Endothelial cell of umbilical vein (primary cell): ENCODE data around the gene VAV3. TPM values are rescaled to one million over a fixed set of nuclear protein-coding genes. Genes with fewer than 3 reads are reported as not detected.

Experiments
- BruUV-seq: library from RNA; stranded (reverse); fragments of 400-500 nt; replicated peaks from 2 replicates; lab custom pipeline; 2021; lab: Mats Ljungman, UMichigan
- CTCF ChIA-PET: fragments of 300-600, 350-600 bp; sonication (Branson Sonifier 250); formaldehyde crosslinking; loops from one replicate; lab custom pipeline; 2021; ENCODE audit warnings: antibody characterized with exemption, inconsistent platforms; lab: Charles Lee
- POLR2A ChIA-PET: fragments of 300-600, 350-600 bp; sonication (Branson Sonifier 250); formaldehyde crosslinking; loops from one replicate; lab custom pipeline; 2021; ENCODE audit warnings: antibody characterized with exemption, inconsistent platforms; lab: Charles Lee
- DNase-seq: peaks from one replicate; pipeline ENCODE4 v3.0.0-alpha.2; 2011; ENCODE audit warnings: low read depth, low spot score
- FAIRE-seq: peaks from 2 replicates; lab custom pipeline; 2011; peaks lifted over from hg19 to GRCh38; lab: Jason Lieb, UNC
- H2AFZ ChIP-seq: 2 replicates; pipeline ENCODE4 v1.6.0; 2012; ENCODE audit warnings: low read depth, low read length, control low read depth, inconsistent platforms
- H3K27ac ChIP-seq: 2 replicates; pipeline ENCODE4 v1.5.1; 2011; ENCODE audit warnings: low read depth, mild to moderate bottlenecking, control low read depth, low read length, moderate library complexity; ENCODE audit not compliant: insufficient read depth
- H3K27me3 ChIP-seq, 2 experiments: 2 replicates each; pipeline versions ENCODE4 v1.6.0 to v1.6.1; 2011; ENCODE audit warnings: low read length in 2 of 2, mixed read lengths in 1 of 2; ENCODE audit not compliant: control insufficient read depth in 2 of 2, insufficient read depth in 2 of 2
- H3K36me3 ChIP-seq, 2 experiments: 2 replicates in 1 of 2; 3 replicates in 1 of 2; pipeline ENCODE4 v1.5.1; 2011; ENCODE audit warnings: low read length in 2 of 2, mild to moderate bottlenecking in 1 of 2, moderate library complexity in 1 of 2; ENCODE audit not compliant: control insufficient read depth in 2 of 2, insufficient read depth in 2 of 2; ENCODE audit errors: extremely low read depth in 1 of 2
- H3K4me1 ChIP-seq: 3 replicates; pipeline ENCODE4 v1.5.1; 2011; ENCODE audit warnings: mild to moderate bottlenecking, low read length; ENCODE audit not compliant: control insufficient read depth, insufficient read depth; ENCODE audit errors: extremely low read depth
- H3K4me2 ChIP-seq: 2 replicates; pipeline ENCODE4 v1.6.1; 2011; ENCODE audit warnings: low read length, control low read depth, mixed read lengths; ENCODE audit not compliant: insufficient read depth
- H3K4me3 ChIP-seq, 3 experiments: fragments of 200-600 bp in 1 of 3; sonication (generic), shearing (Covaris generic) in 1 of 3; replicated peaks in 1 of 3; 2 replicates each; pipeline ENCODE4 v1.5.1; 2011 to 2016; ENCODE audit warnings: control low read depth in 3 of 3, low read length in 3 of 3, mild to moderate bottlenecking in 2 of 3, inconsistent platforms in 1 of 3, low read depth in 1 of 3, moderate library complexity in 1 of 3; ENCODE audit not compliant: insufficient read depth in 1 of 3
- H3K79me2 ChIP-seq: 2 replicates; pipeline ENCODE4 v1.6.0; 2012; ENCODE audit warnings: low read length, inconsistent platforms; ENCODE audit not compliant: control insufficient read depth, insufficient read depth
- H3K9ac ChIP-seq: replicated peaks from 2 replicates; pipeline ENCODE3; 2011; ENCODE audit warnings: low read length, control low read depth; ENCODE audit not compliant: insufficient read depth; ENCODE audit errors: extremely low read depth
- H3K9me1 ChIP-seq: replicated peaks from 3 replicates; pipeline ENCODE4 v1.6.0; 2011; ENCODE audit warnings: mild to moderate bottlenecking, low read length; ENCODE audit not compliant: control insufficient read depth, insufficient read depth; ENCODE audit errors: extremely low read depth
- H3K9me3 ChIP-seq: replicated peaks from 2 replicates; pipeline ENCODE4 v1.5.1; 2012; ENCODE audit warnings: low read length, inconsistent platforms; ENCODE audit not compliant: control insufficient read depth, insufficient read depth
- H4K20me1 ChIP-seq: replicated peaks from 2 replicates; pipeline ENCODE3; 2011; ENCODE audit warnings: mild to moderate bottlenecking, low read length; ENCODE audit not compliant: control insufficient read depth, insufficient read depth; ENCODE audit errors: extremely low read depth
- CTCF ChIP-seq, 2 donors: IDR thresholded peaks; 1 replicate in 1 of 2; 2 replicates in 1 of 2; pipeline ENCODE4 v1.5.1; 2011; ENCODE audit warnings: low read length in 2 of 2, mild to moderate bottlenecking in 2 of 2, moderate library complexity in 2 of 2, control low read depth in 1 of 2, inconsistent platforms in 1 of 2, low read depth in 1 of 2; ENCODE audit not compliant: insufficient read depth in 1 of 2; ENCODE audit errors: extremely low read depth in 1 of 2
- EZH2 ChIP-seq: IDR thresholded peaks from 2 replicates; pipeline ENCODE4 v1.6.1; 2012; ENCODE audit warnings: borderline replicate concordance, low read depth, mild to moderate bottlenecking, moderate library complexity, low read length, inconsistent platforms; ENCODE audit not compliant: severe bottlenecking
- FOS ChIP-seq: IDR thresholded peaks from 2 replicates; pipeline ENCODE4 v1.6.1; 2011; ENCODE audit warnings: mild to moderate bottlenecking, low read length, moderate library complexity, borderline replicate concordance; ENCODE audit not compliant: insufficient read depth
- GATA2 ChIP-seq: IDR thresholded peaks from 2 replicates; pipeline ENCODE4 v1.7.0; 2011; ENCODE audit warnings: low read depth, mild to moderate bottlenecking, moderate library complexity, mixed read lengths, low read length; ENCODE audit not compliant: insufficient read length, insufficient read depth
- JUN ChIP-seq: IDR thresholded peaks from 2 replicates; pipeline ENCODE4 v1.6.1; 2011; ENCODE audit warnings: borderline replicate concordance, low read depth; ENCODE audit not compliant: insufficient read length, insufficient read depth
- MAX ChIP-seq: IDR thresholded peaks from 2 replicates; pipeline ENCODE4 v1.6.1; 2011; ENCODE audit not compliant: insufficient read depth, insufficient read length
- MYC ChIP-seq: IDR thresholded peaks from one replicate; pipeline ENCODE4 v1.6.1; 2011; ENCODE audit warnings: mild to moderate bottlenecking, low read depth, low read length
- POLR2A ChIP-seq: IDR thresholded peaks from 2 replicates; pipeline ENCODE4 v1.6.1; 2012; ENCODE audit warnings: low read depth, mild to moderate bottlenecking, control low read depth, low read length
- POLR2AphosphoS5 ChIP-seq: IDR thresholded peaks from 2 replicates; pipeline ENCODE4 v1.6.1; 2012; ENCODE audit warnings: low read depth, mild to moderate bottlenecking, control low read depth, low read length, moderate library complexity; ENCODE audit not compliant: insufficient read depth
- dilution Hi-C: fragments of 300-500 bp; cut with MboI; formaldehyde crosslinking; loops from one replicate; pipeline ENCODE4 v1.15.0; 2019; ENCODE audit warnings: low sequenced_read_pairs; ENCODE audit not compliant: extremely low pct_ligation_motif_present
- intact Hi-C: fragments of 100-400 bp; cut with micrococcal nuclease; formaldehyde crosslinking; loops from one replicate; pipeline ENCODE4 v1.10.0; 2022
- polyA plus RNA-seq, 4 experiments: library from polyadenylated mRNA; depleted of rRNA in 3 of 4; stranded (reverse) in 3 of 4; unstranded in 1 of 4; fragments of >200 nt; gene quantifications; 2 replicates each; pipeline versions ENCODE4 v1.2.1 to v1.2.3, GENCODE V29; 2011 to 2012; ENCODE audit warnings: missing spikeins in 1 of 4
- total RNA-seq: library from RNA; stranded (reverse); gene quantifications from 2 replicates; pipeline ENCODE4 v1.2.3, GENCODE V29; 2021

The VAV3 gene
- total and polyA plus RNA-seq, 2 donors (not counting 3 experiments of a cell fraction or from before 2014, with no cell fraction given), result 0.18 to 1.5 TPM

- Histone ChIP-seq H3K27me3 (no peaks in the 10 kb centered on the region), H3K79me2 (no peaks in the 10 kb centered on the region), H3K36me3 (no peaks in the 10 kb centered on the region), H4K20me1 (no peaks in the 10 kb centered on the region), H3K27ac (no peak overlapping the region), H3K4me2 (no peak overlapping the region), H3K9me1 (no peaks in the 10 kb centered on the region), H3K4me3 (no peak overlapping the region), H2AFZ (no peak overlapping the region), H3K9me3 (no peaks in the 10 kb centered on the region), H3K4me1 (no peaks in the 10 kb centered on the region), H3K9ac (no peak overlapping the region)
- POLR2A ChIA-PET, result no interaction called here
- dilution Hi-C loops, result no loop called here
- FAIRE-seq (no peak), DNase-seq (no peak)
- intact Hi-C loops, result no loop called here
- TF ChIP-seq JUN (no peak), GATA2 (no peak), CTCF (IDR thresholded peaks at IDR 0.05; ENCODE audit: extremely low read depth in 1 of 2, insufficient read depth in 1 of 2, low read depth in 1 of 2, low read length in 2 of 2) (no peak), FOS (no peak), POLR2AphosphoS5 (no peak), EZH2 (no peak), MAX (no peak), MYC (no peak), POLR2A (no peak)
- CTCF ChIA-PET, result interaction anchor here (1.0 to 1.8 kb wide), 2 partner anchors 10 to 225 kb away, joined by 4 to 5 read pairs; no protein-coding TSS in a partner anchor
- no TSS peak for BruUV-seq
These were observed 42.6 kb upstream of the VAV3 start for GRCh38 chr1:108007531-108007930.
